Measurements from ENCODE around the gene MVB12B.

MVB12B gene

GRCh38 chr9:126462617-126463016 is 136.0 kb downstream of the MVB12B start:
- Histone ChIP-seq H3K27me3 (ENCODE audit: control insufficient read depth, insufficient read depth, low read length) (no peaks in the 10 kb centered on the region), H3K4me1 (ENCODE audit: control insufficient read depth, insufficient read depth, low read length) (no peaks in the 10 kb centered on the region), H3K9me3 (ENCODE audit: control insufficient read depth, low read length) (no peaks in the 10 kb centered on the region), H3K36me3 (ENCODE audit: control insufficient read depth, insufficient read depth, low read length) (no peaks in the 10 kb centered on the region), H3K4me3 (ENCODE audit: low read length) (no peak overlapping the region), H3K9ac (ENCODE audit: low read length) (no peak overlapping the region)

DNA sequence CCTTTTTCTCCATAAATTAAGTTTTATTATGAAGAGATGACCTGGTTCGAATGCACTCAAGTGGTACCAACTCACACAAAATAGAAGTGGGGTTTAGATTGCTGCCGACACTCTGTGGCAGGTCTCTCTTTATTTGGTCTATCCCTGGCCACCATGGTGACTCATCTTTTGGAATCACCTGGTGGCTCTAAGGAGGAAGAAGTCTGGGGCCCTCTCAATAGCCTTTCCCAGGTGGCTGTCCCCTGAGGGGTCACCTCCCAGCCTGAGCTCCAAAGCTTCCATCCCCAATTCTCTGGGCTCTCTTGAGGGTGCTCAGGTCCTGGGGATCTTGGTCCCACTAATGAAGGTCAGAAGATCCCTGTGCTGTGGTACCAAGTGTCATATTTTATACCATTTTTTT is 136.8 kb downstream of the MVB12B start:
- Histone ChIP-seq H3K9me3 (ENCODE audit: control insufficient read depth, low read length) (no peaks in the 10 kb centered on the region), H3K4me1 (ENCODE audit: control insufficient read depth, insufficient read depth, low read length) (no peaks in the 10 kb centered on the region), H3K27me3 (ENCODE audit: control insufficient read depth, insufficient read depth, low read length) (no peaks in the 10 kb centered on the region), H3K9ac (ENCODE audit: low read length) (no peak overlapping the region), H3K36me3 (ENCODE audit: control insufficient read depth, insufficient read depth, low read length) (no peaks in the 10 kb centered on the region), H3K4me3 (ENCODE audit: low read length) (no peak overlapping the region)

GRCh38 chr9:126464694-126465441 is 138.2 kb downstream of the MVB12B start:
- H3K27me3 ChIP-seq (ENCODE audit: control insufficient read depth, insufficient read depth, low read length), result no peaks in the 10 kb centered on the region
- H3K36me3 ChIP-seq (ENCODE audit: control insufficient read depth, insufficient read depth, low read length), result no peaks in the 10 kb centered on the region
- no peak overlapping the region for H3K4me3 ChIP-seq (ENCODE audit: low read length)
- H3K4me1 ChIP-seq (ENCODE audit: control insufficient read depth, insufficient read depth, low read length), result no peaks in the 10 kb centered on the region
- H3K9ac ChIP-seq (ENCODE audit: low read length), result no peak overlapping the region
- no peaks in the 10 kb centered on the region for H3K9me3 ChIP-seq (ENCODE audit: control insufficient read depth, low read length)

- H3K4me3 ChIP-seq (ENCODE audit: low read length), result no peak overlapping the region
- H3K27me3 ChIP-seq (ENCODE audit: control insufficient read depth, insufficient read depth, low read length), result no peaks in the 10 kb centered on the region
- no peak overlapping the region for H3K9ac ChIP-seq (ENCODE audit: low read length)
These were observed 139.3 kb downstream of the MVB12B start for GRCh38 chr9:126465977-126466376.

GRCh38 chr9:126468141-126468825 is 141.7 kb downstream of the MVB12B start:
- H3K9ac ChIP-seq (ENCODE audit: low read length), result no peak overlapping the region
- no peak overlapping the region for H3K4me3 ChIP-seq (ENCODE audit: low read length)
- no peaks in the 10 kb centered on the region for H3K36me3 ChIP-seq (ENCODE audit: control insufficient read depth, insufficient read depth, low read length)
- H3K4me1 ChIP-seq (ENCODE audit: control insufficient read depth, insufficient read depth, low read length), result no peaks in the 10 kb centered on the region
- no peaks in the 10 kb centered on the region for H3K27me3 ChIP-seq (ENCODE audit: control insufficient read depth, insufficient read depth, low read length)
- no peaks in the 10 kb centered on the region for H3K9me3 ChIP-seq (ENCODE audit: control insufficient read depth, low read length)

More at GRCh38 chr9:126465977-126466376, 139.3 kb downstream of the MVB12B start:
- Histone ChIP-seq H3K36me3 (ENCODE audit: control insufficient read depth, insufficient read depth, low read length) (no peaks in the 10 kb centered on the region), H3K9me3 (ENCODE audit: control insufficient read depth, low read length) (no peaks in the 10 kb centered on the region), H3K4me1 (ENCODE audit: control insufficient read depth, insufficient read depth, low read length) (no peaks in the 10 kb centered on the region)

GRCh38 chr9:126470241-126470993 is 143.8 kb downstream of the MVB12B start:
- Histone ChIP-seq H3K36me3 (ENCODE audit: control insufficient read depth, insufficient read depth, low read length) (no peaks in the 10 kb centered on the region), H3K4me1 (ENCODE audit: control insufficient read depth, insufficient read depth, low read length) (no peaks in the 10 kb centered on the region), H3K9me3 (ENCODE audit: control insufficient read depth, low read length) (no peaks in the 10 kb centered on the region), H3K27me3 (ENCODE audit: control insufficient read depth, insufficient read depth, low read length) (no peaks in the 10 kb centered on the region), H3K4me3 (ENCODE audit: low read length) (no peak overlapping the region), H3K9ac (ENCODE audit: low read length) (no peak overlapping the region)

GRCh38 chr9:126471084-126471624 is 144.5 kb downstream of the MVB12B start:
- Histone ChIP-seq H3K36me3 (ENCODE audit: control insufficient read depth, insufficient read depth, low read length) (no peaks in the 10 kb centered on the region), H3K4me3 (ENCODE audit: low read length) (no peak overlapping the region), H3K4me1 (ENCODE audit: control insufficient read depth, insufficient read depth, low read length) (no peaks in the 10 kb centered on the region), H3K9ac (ENCODE audit: low read length) (no peak overlapping the region), H3K27me3 (ENCODE audit: control insufficient read depth, insufficient read depth, low read length) (no peaks in the 10 kb centered on the region), H3K9me3 (ENCODE audit: control insufficient read depth, low read length) (no peaks in the 10 kb centered on the region)

DNA sequence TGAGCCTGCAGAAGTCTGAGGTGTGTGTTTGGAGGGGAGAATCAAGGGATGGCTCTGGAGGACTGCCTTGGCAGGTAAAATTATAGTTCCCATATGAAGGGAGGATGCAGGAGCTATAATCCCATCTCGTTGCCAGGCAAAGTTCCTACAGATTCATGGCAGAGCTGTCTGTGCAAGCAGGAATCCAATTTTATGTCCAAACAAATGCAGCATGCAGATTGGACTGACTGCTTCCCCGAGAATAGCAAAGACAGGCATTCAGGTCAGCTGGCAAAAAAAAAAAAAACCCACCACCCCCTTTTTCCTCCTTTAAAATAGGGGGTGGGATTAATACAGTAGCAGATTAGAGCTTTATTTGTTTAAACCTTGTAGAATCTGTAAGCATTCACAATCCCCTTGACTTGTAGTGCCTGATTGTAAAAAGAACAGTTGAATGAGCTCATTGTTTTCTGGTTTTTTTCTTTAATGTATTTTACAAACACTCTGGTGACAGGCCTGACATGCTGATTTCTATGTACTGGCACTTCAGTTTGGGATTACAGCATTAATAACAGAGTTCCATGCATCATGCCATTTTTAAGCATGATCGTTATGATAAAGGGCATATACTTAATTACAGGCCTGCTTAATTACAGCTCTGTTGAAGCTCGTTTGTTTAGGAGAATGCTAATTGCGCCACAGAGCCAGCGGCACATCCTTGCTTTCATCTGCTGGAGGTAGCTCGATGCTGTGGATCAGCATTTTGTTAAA is 145.7 kb downstream of the MVB12B start:
- H3K4me3 ChIP-seq (ENCODE audit: low read length), result no peak overlapping the region

DNA sequence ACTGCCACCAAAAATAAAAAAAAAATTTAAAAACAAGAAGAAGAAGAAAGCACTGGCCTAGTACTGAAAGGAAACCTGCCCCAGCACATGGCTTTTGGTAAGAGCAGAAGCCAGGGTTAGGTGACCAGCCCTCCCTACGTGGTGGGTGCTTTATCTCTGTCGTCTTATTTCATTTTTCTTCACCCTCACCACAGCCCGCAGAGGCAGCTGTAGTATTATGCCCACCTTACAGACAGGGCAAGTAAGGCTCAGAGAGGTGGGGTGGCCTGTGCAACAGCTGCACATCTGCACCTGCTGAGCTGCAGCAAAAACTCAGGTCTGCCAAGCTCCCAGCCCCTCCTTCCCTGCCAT is 146.3 kb downstream of the MVB12B start:
- no peaks in the 10 kb centered on the region for H3K36me3 ChIP-seq (ENCODE audit: control insufficient read depth, insufficient read depth, low read length)
- H3K27me3 ChIP-seq (ENCODE audit: control insufficient read depth, insufficient read depth, low read length), result no peaks in the 10 kb centered on the region
- H3K9me3 ChIP-seq (ENCODE audit: control insufficient read depth, low read length), result no peaks in the 10 kb centered on the region
- no peaks in the 10 kb centered on the region for H3K4me1 ChIP-seq (ENCODE audit: control insufficient read depth, insufficient read depth, low read length)
- no peak overlapping the region for H3K4me3 ChIP-seq (ENCODE audit: low read length)
- no peak overlapping the region for H3K9ac ChIP-seq (ENCODE audit: low read length)

More for the DNA sequence above, 145.7 kb downstream of the MVB12B start:
- Histone ChIP-seq H3K4me1 (ENCODE audit: control insufficient read depth, insufficient read depth, low read length) (no peaks in the 10 kb centered on the region), H3K27me3 (ENCODE audit: control insufficient read depth, insufficient read depth, low read length) (no peaks in the 10 kb centered on the region), H3K9me3 (ENCODE audit: control insufficient read depth, low read length) (no peaks in the 10 kb centered on the region), H3K9ac (ENCODE audit: low read length) (no peak overlapping the region), H3K36me3 (ENCODE audit: control insufficient read depth, insufficient read depth, low read length) (no peaks in the 10 kb centered on the region)

DNA sequence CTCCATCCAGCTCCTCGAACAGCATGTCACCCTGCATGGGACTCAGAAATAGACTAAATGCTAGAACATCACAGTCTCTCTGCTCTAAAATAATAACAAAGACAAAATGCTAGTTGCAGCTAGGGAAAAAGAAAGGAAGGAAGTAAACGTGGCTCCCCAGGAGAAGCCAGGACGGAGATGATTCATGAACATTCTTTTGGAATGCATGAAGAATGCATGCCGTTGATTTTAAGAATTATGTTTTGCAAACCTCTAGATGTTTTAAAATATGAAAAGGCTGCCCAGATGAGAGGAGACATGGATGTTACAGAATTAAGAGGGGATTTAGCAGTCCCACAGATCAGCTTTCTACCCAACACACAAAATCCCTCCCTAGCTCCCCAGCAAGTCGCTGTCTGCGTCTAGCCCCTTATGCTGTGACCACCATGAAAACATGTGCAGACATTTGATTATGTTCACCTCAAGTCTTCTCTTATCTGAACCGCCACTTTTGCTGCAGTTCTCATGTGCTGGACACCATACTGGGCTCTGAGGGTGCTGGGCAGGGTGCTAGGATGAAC is 147.7 kb downstream of the MVB12B start:
- Histone ChIP-seq H3K36me3 (ENCODE audit: control insufficient read depth, insufficient read depth, low read length) (no peaks in the 10 kb centered on the region), H3K27me3 (ENCODE audit: control insufficient read depth, insufficient read depth, low read length) (no peaks in the 10 kb centered on the region), H3K4me1 (ENCODE audit: control insufficient read depth, insufficient read depth, low read length) (no peaks in the 10 kb centered on the region), H3K9ac (ENCODE audit: low read length) (no peak overlapping the region), H3K4me3 (ENCODE audit: low read length) (no peak overlapping the region), H3K9me3 (ENCODE audit: control insufficient read depth, low read length) (no peaks in the 10 kb centered on the region)

GRCh38 chr9:126474786-126475485 is 148.3 kb downstream of the MVB12B start:
- H3K36me3 ChIP-seq (ENCODE audit: control insufficient read depth, insufficient read depth, low read length), result no peaks in the 10 kb centered on the region
- H3K4me3 ChIP-seq (ENCODE audit: low read length), result no peak overlapping the region
- no peaks in the 10 kb centered on the region for H3K27me3 ChIP-seq (ENCODE audit: control insufficient read depth, insufficient read depth, low read length)
- H3K9ac ChIP-seq (ENCODE audit: low read length), result no peak overlapping the region
- no peaks in the 10 kb centered on the region for H3K9me3 ChIP-seq (ENCODE audit: control insufficient read depth, low read length)
- no peaks in the 10 kb centered on the region for H3K4me1 ChIP-seq (ENCODE audit: control insufficient read depth, insufficient read depth, low read length)
